CD4-positive, alpha-beta memory T cell (primary cell): ENCODE measurements around the gene SHROOM3. TPM values are rescaled to one million over a fixed set of nuclear protein-coding genes. Genes with fewer than 3 reads are reported as not detected.
A peak's percentile ranks its signal among the peaks of the same experiment; 100 is the strongest.

Experiments
- CTCF ChIA-PET: fragments of 350-600 bp; sonication (Branson Sonifier 250); formaldehyde crosslinking; loops from one replicate; lab custom pipeline; 2021; ENCODE audit warnings: inconsistent platforms; ENCODE audit not compliant: partially characterized antibody; lab: Charles Lee
- POLR2A ChIA-PET: fragments of 350-600 bp; sonication (Branson Sonifier 250); formaldehyde crosslinking; loops from one replicate; lab custom pipeline; 2021; ENCODE audit not compliant: partially characterized antibody; lab: Charles Lee
- DNase-seq, 5 donors: peaks; one replicate each; pipeline versions ENCODE4 v3.0.0 to v3.0.0-alpha.2; 2020 to 2022; ENCODE audit warnings: mixed read lengths in 1 of 5
- H3K27ac ChIP-seq: one replicate; pipeline ENCODE4 v1.7.0; 2013; ENCODE audit warnings: low read depth, low read length
- H3K27me3 ChIP-seq: 2 replicates; pipeline ENCODE4 v1.7.0; 2013; ENCODE audit warnings: mild to moderate bottlenecking, low read length, moderate library complexity; ENCODE audit not compliant: insufficient read depth
- H3K36me3 ChIP-seq: 2 replicates; pipeline ENCODE4 v1.7.0; 2013; ENCODE audit warnings: mild to moderate bottlenecking, low read length, moderate library complexity; ENCODE audit not compliant: insufficient read depth
- H3K4me1 ChIP-seq: 2 replicates; pipeline ENCODE4 v1.7.0; 2013; ENCODE audit warnings: mild to moderate bottlenecking, low read length, moderate library complexity; ENCODE audit not compliant: insufficient read depth
- H3K4me3 ChIP-seq, 2 donors: one replicate each; pipeline ENCODE4 v1.7.0; 2013; ENCODE audit warnings: low read length in 2 of 2, mild to moderate bottlenecking in 1 of 2
- H3K9me3 ChIP-seq, 2 donors: one replicate each; pipeline ENCODE4 v1.7.0; 2013; ENCODE audit warnings: low read length in 2 of 2, control low read depth in 1 of 2; ENCODE audit not compliant: control insufficient read depth in 1 of 2
- H3K27ac Mint-ChIP-seq, 7 donors: one replicate each; pipeline ENCODE4 v1.8.0; 2020 to 2021; ENCODE audit warnings: mixed read lengths in 7 of 7, mild to moderate bottlenecking in 6 of 7, inconsistent platforms in 3 of 7, moderate library complexity in 3 of 7
- H3K27me3 Mint-ChIP-seq, 2 donors: one replicate each; pipeline ENCODE4 v1.8.0; 2020 to 2021; ENCODE audit warnings: mixed read lengths in 2 of 2
- H3K36me3 Mint-ChIP-seq, 2 donors: one replicate each; pipeline ENCODE4 v1.8.0; 2020 to 2021; ENCODE audit warnings: mixed read lengths in 2 of 2, inconsistent platforms in 1 of 2, mild to moderate bottlenecking in 1 of 2
- H3K4me1 Mint-ChIP-seq, 4 donors: one replicate each; pipeline ENCODE4 v1.8.0; 2020 to 2021; ENCODE audit warnings: mixed read lengths in 4 of 4, mild to moderate bottlenecking in 1 of 4
- H3K4me3 Mint-ChIP-seq, 8 donors: one replicate each; pipeline ENCODE4 v1.8.0; 2020 to 2021; ENCODE audit warnings: mixed read lengths in 8 of 8, mild to moderate bottlenecking in 7 of 8, moderate library complexity in 6 of 8, inconsistent platforms in 3 of 8
- H3K9me3 Mint-ChIP-seq, 8 donors: one replicate each; pipeline ENCODE4 v1.8.0; 2020 to 2021; ENCODE audit warnings: mixed read lengths in 8 of 8, mild to moderate bottlenecking in 5 of 8, inconsistent platforms in 3 of 8, moderate library complexity in 1 of 8
- intact Hi-C: fragments of 100-400 bp; cut with micrococcal nuclease; formaldehyde crosslinking; loops from one replicate; pipeline ENCODE4 v1.15.1; 2023
- polyA plus RNA-seq, 2 donors: library from polyadenylated mRNA; unstranded; fragments of 300-500 nt; fragmentation: Illumina TruSeq; gene quantifications; one replicate each; pipeline ENCODE4 v1.2.3, GENCODE V29; 2021
- total RNA-seq, 2 experiments: library from RNA; stranded (reverse); gene quantifications; one replicate each; pipeline ENCODE4 v1.2.3, GENCODE V29; 2021

SHROOM3 gene
- total and polyA plus RNA-seq, 4 experiments from 2014 or later = not detected

- H3K27me3 Mint-ChIP-seq = peaks cover 2 to 7% of the 10 kb centered on the region in 2 donors
- H3K4me3 ChIP-seq = no peak overlapping the region
- intact Hi-C loops = no loop called here
- H3K9me3 Mint-ChIP-seq = no peaks in the 10 kb centered on the region
- no peaks in the 10 kb centered on the region for H3K27me3 ChIP-seq
- H3K4me1 Mint-ChIP-seq = no peaks in the 10 kb centered on the region
- CTCF ChIA-PET = no interaction called here
- H3K36me3 Mint-ChIP-seq = no peaks in the 10 kb centered on the region
- H3K9me3 ChIP-seq = no peaks in the 10 kb centered on the region
- no peak for DNase-seq
- H3K4me1 ChIP-seq = no peaks in the 10 kb centered on the region
- POLR2A ChIA-PET = no interaction called here
- H3K4me3 Mint-ChIP-seq = no peak overlapping the region
- H3K36me3 ChIP-seq = no peaks in the 10 kb centered on the region
- H3K27ac Mint-ChIP-seq = no peak overlapping the region
- no peak overlapping the region for H3K27ac ChIP-seq
Measured at GRCh38 chr4:76733068-76733771, 298.2 kb downstream of the SHROOM3 start.

GRCh38 chr4:76736414-76736813, 301.4 kb downstream of the SHROOM3 start:
- no peak overlapping the region for H3K27ac ChIP-seq
- no peaks in the 10 kb centered on the region for H3K36me3 Mint-ChIP-seq
- no peaks in the 10 kb centered on the region for H3K4me1 Mint-ChIP-seq
- DNase-seq = no peak
- intact Hi-C loops = no loop called here
- ChIA-PET CTCF (no interaction called here), POLR2A (no interaction called here)
- H3K36me3 ChIP-seq = no peaks in the 10 kb centered on the region
- peaks cover 0 to 1% (median 0%) of the 10 kb centered on the region in 8 donors for H3K9me3 Mint-ChIP-seq
- no peaks in the 10 kb centered on the region for H3K27me3 ChIP-seq
- H3K4me3 ChIP-seq = no peak overlapping the region
- no peaks in the 10 kb centered on the region for H3K4me1 ChIP-seq
- H3K9me3 ChIP-seq = no peaks in the 10 kb centered on the region
- H3K27me3 Mint-ChIP-seq = peaks cover 0 to 8% of the 10 kb centered on the region in 2 donors
- H3K27ac Mint-ChIP-seq = no peak overlapping the region
- H3K4me3 Mint-ChIP-seq = no peak overlapping the region

- Histone ChIP-seq H3K4me3 (no peak overlapping the region), H3K27ac (no peak overlapping the region), H3K27me3 (no peaks in the 10 kb centered on the region), H3K9me3 (no peaks in the 10 kb centered on the region), H3K36me3 (no peaks in the 10 kb centered on the region), H3K4me1 (no peaks in the 10 kb centered on the region)
- Mint-ChIP-seq H3K4me1 (no peaks in the 10 kb centered on the region), H3K36me3 (no peaks in the 10 kb centered on the region), H3K27ac (no peak overlapping the region), H3K4me3 (no peak overlapping the region), H3K27me3 (peaks cover 0 to 8% of the 10 kb centered on the region in 2 donors), H3K9me3 (peaks cover 0 to 1% (median 0%) of the 10 kb centered on the region in 8 donors)
- intact Hi-C loops = no loop called here
- DNase-seq = no peak
- CTCF ChIA-PET = no interaction called here
- POLR2A ChIA-PET = no interaction called here
Measured at GRCh38 chr4:76737180-76737579, 302.2 kb downstream of the SHROOM3 start.

GRCh38 chr4:76737771-76738085, 302.7 kb downstream of the SHROOM3 start:
- Histone ChIP-seq H3K27ac (no peak overlapping the region), H3K27me3 (no peaks in the 10 kb centered on the region), H3K36me3 (no peaks in the 10 kb centered on the region), H3K4me3 (no peak overlapping the region), H3K4me1 (no peaks in the 10 kb centered on the region), H3K9me3 (no peaks in the 10 kb centered on the region)
- peaks cover 0 to 8% of the 10 kb centered on the region in 2 donors for H3K27me3 Mint-ChIP-seq
- ChIA-PET POLR2A (no interaction called here), CTCF (no interaction called here)
- intact Hi-C loops = no loop called here
- DNase-seq = no peak
- H3K9me3 Mint-ChIP-seq = peaks cover 0 to 1% (median 0%) of the 10 kb centered on the region in 8 donors
- no peaks in the 10 kb centered on the region for H3K4me1 Mint-ChIP-seq
- no peaks in the 10 kb centered on the region for H3K36me3 Mint-ChIP-seq
- H3K4me3 Mint-ChIP-seq = no peak overlapping the region
- no peak overlapping the region for H3K27ac Mint-ChIP-seq

- Histone ChIP-seq H3K36me3 (no peaks in the 10 kb centered on the region), H3K4me3 (no peak overlapping the region), H3K27ac (no peak overlapping the region), H3K4me1 (no peaks in the 10 kb centered on the region), H3K27me3 (no peaks in the 10 kb centered on the region), H3K9me3 (no peaks in the 10 kb centered on the region)
- Mint-ChIP-seq H3K9me3 (peaks cover 0 to 1% (median 0%) of the 10 kb centered on the region in 8 donors), H3K27ac (no peak overlapping the region), H3K4me3 (no peak overlapping the region), H3K4me1 (no peaks in the 10 kb centered on the region), H3K27me3 (peaks cover 3 to 8% of the 10 kb centered on the region in 2 donors), H3K36me3 (no peaks in the 10 kb centered on the region)
- ChIA-PET CTCF (interaction anchor here (0.6 kb wide), 1 partner anchor 979 kb away, joined by 3 read pairs; no protein-coding TSS in a partner anchor), POLR2A (no interaction called here)
- DNase-seq = no peak
- intact Hi-C loops = no loop called here
Measured at GRCh38 chr4:76738086-76738931, 303.3 kb downstream of the SHROOM3 start.

GRCh38 chr4:76740192-76740591, 305.2 kb downstream of the SHROOM3 start:
- Mint-ChIP-seq H3K4me1 (no peaks in the 10 kb centered on the region), H3K27ac (no peak overlapping the region), H3K4me3 (no peak overlapping the region), H3K9me3 (peaks cover 0 to 1% (median 0%) of the 10 kb centered on the region in 8 donors), H3K27me3 (peaks cover 3 to 8% of the 10 kb centered on the region in 2 donors), H3K36me3 (no peaks in the 10 kb centered on the region)
- H3K4me3 ChIP-seq = no peak overlapping the region
- no peaks in the 10 kb centered on the region for H3K36me3 ChIP-seq
- no peaks in the 10 kb centered on the region for H3K27me3 ChIP-seq
- no peaks in the 10 kb centered on the region for H3K9me3 ChIP-seq
- no peak for DNase-seq
- intact Hi-C loops = no loop called here
- H3K4me1 ChIP-seq = no peaks in the 10 kb centered on the region
- ChIA-PET POLR2A (no interaction called here), CTCF (no interaction called here)
- H3K27ac ChIP-seq = no peak overlapping the region

- H3K36me3 Mint-ChIP-seq = no peaks in the 10 kb centered on the region
- ChIA-PET CTCF (no interaction called here), POLR2A (no interaction called here)
- peaks cover 0 to 1% (median 0%) of the 10 kb centered on the region in 8 donors for H3K9me3 Mint-ChIP-seq
- Histone ChIP-seq H3K9me3 (no peaks in the 10 kb centered on the region), H3K36me3 (no peaks in the 10 kb centered on the region), H3K27ac (no peak overlapping the region), H3K27me3 (no peaks in the 10 kb centered on the region), H3K4me3 (no peak overlapping the region), H3K4me1 (no peaks in the 10 kb centered on the region)
- DNase-seq = peak in 1 of 5 donors; percentile 31
- intact Hi-C loops = no loop called here
- H3K27ac Mint-ChIP-seq = no peak overlapping the region
- H3K4me1 Mint-ChIP-seq = no peaks in the 10 kb centered on the region
- H3K4me3 Mint-ChIP-seq = no peak overlapping the region
- H3K27me3 Mint-ChIP-seq = peaks cover 3 to 8% of the 10 kb centered on the region in 2 donors
Measured at GRCh38 chr4:76740866-76741662, 306.0 kb downstream of the SHROOM3 start.
